SH-SY5Y (cell line): ENCODE measurements around the gene RPL7A.

Experiments
- GATA2 ChIP-seq: IDR thresholded peaks from 2 replicates; pipeline ENCODE4 v1.6.1; 2011; ENCODE audit warnings: mild to moderate bottlenecking, low read depth, low read length
- GATA3 ChIP-seq: IDR thresholded peaks from 2 replicates; pipeline ENCODE4 v1.6.1; 2011; ENCODE audit warnings: low read depth, mild to moderate bottlenecking, low read length, moderate library complexity

DNA sequence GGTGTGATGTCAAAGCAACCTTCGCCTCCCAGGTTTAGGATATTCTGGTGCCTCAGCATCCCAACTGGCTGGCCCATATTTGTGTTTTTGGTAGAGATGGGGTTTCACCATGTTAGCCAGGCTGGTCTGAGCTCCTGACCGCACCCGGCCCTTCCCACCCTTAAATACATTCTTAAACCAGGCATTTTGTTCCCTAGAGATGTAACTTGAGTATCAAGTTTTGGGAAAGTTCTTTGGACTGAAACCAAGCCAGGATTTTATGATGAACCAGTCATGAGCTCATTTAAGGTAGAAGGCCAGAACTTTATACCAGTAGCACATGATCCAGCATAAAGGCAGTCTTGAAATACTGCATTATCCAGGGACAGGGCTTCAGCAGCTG lies 3.5 kb downstream of the RPL7A start:
- no peak for TF ChIP-seq GATA3
- TF ChIP-seq GATA2: no peak
